Lower leg skin (tissue), 4 donors: ENCODE data around the gene C12orf56. TPM values are rescaled to one million over a fixed set of nuclear protein-coding genes. Genes with fewer than 3 reads are reported as not detected.

Experiments
- DNase-seq, 2 donors: peaks; one replicate each; pipeline ENCODE4 v3.0.0-alpha.2; 2019; ENCODE audit warnings: low spot score in 2 of 2
- H3K4me3 ChIP-seq: fragments of 200-600 bp; sonication (generic); 2 replicates; pipeline ENCODE4 v1.5.1; 2017; ENCODE audit warnings: mild to moderate bottlenecking, low read depth; ENCODE audit not compliant: poor library complexity, severe bottlenecking
- POLR2A ChIP-seq, 2 donors: fragments of 450-650 bp; IDR thresholded peaks; one replicate each; pipeline ENCODE4 v1.6.1; 2016 to 2017; ENCODE audit warnings: antibody characterized with exemption in 2 of 2, mild to moderate bottlenecking in 1 of 2, moderate library complexity in 1 of 2
- whole genome bisulfite sequencing, 2 donors: methylation state at CpG; one replicate each; pipeline ENCODE4 v1.1.5; 2018; 5-methylcytosine and 5-hydroxymethylcytosine counted together
- intact Hi-C: fragments of 100-400 bp; cut with DNase I; formaldehyde crosslinking; loops from one replicate; pipeline ENCODE4 v1.15.0; 2023; ENCODE audit warnings: low total_unique reads
- total RNA-seq, 4 donors: library from RNA; depleted of rRNA; stranded (reverse); fragments of >200 nt; gene quantifications; one replicate each; pipeline ENCODE4 v1.1.0, GENCODE V29; 2016
- TF ChIP-seq, protein P1 (sequence below), 3 donors: fragments of 450-650 bp; IDR thresholded peaks; one replicate each; pipeline ENCODE4 v1.5.1; 2016; ENCODE audit warnings: antibody characterized with exemption in 3 of 3, mild to moderate bottlenecking in 3 of 3, moderate library complexity in 2 of 3

C12orf56 gene, protein sequence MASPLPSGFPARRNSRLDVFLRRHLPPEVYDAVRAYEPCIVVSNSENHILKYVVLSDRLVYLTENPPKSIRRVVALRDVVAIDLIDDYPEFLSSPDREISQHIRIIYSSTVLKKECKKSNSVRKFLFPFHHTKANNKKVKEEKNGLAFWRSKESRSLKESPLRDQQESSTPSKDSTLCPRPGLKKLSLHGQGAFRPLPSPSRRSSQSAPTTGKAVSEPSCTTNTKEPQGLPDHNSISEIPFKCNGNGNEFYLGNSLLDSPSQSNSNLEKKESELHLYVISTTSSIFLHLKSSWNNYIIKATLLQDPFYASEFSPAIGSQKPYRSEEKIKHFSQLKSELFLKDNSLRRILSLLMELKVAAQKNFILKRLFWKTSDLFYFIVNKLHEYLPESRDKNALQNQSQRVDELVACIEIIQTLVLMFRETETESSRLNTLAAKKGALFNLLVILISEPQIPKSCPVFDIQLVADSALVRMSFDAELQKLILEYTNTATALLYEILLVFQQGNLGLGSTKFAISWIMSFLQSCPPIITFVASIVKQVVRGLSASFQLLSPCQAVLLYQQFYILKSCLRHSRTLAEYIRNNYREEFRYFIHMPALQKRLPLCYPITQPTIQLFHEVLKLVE
- 1 to 10 TPM; 1.1 to 7.9 (median 2.1) TPM for total RNA-seq

DNA sequence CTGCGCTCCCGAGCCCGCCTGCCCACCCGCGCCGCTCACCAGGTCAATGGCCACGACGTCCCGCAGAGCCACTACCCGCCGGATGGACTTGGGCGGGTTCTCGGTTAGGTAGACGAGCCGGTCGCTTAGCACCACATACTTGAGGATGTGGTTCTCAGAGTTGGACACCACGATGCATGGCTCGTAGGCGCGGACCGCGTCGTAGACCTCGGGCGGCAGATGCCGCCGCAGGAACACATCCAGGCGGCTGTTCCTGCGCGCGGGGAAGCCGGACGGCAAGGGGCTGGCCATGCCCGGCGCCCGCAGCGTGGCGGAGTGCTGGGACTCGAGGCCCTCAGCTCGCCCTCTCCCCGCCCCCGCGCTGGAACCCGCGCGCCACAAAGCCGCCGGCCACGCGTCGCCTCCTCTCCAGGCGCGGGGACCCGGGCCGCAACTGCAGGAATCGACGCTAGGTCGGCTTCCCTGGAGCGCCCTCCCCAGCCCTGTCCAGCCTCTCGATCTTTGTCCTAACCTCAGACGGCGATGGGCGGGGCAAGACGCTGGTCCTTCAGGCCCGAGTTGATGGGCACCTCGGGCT is at the start of gene C12orf56:
C12orf56 (minus strand) TSS at position 484 of the 577 bp plus-strand sequence; CDS start at position 291, 193 bp downstream.
- intact Hi-C loops, result no loop called here
- H3K4me3 ChIP-seq, result peak within 1 kb of the TSS; percentile 7
- DNase-seq, result no peak
- WGBS, 2 donors, result 2 to 7% methylated on average over 26 to 61 of the region's 66 CpGs
- TF ChIP-seq, protein P1, sequence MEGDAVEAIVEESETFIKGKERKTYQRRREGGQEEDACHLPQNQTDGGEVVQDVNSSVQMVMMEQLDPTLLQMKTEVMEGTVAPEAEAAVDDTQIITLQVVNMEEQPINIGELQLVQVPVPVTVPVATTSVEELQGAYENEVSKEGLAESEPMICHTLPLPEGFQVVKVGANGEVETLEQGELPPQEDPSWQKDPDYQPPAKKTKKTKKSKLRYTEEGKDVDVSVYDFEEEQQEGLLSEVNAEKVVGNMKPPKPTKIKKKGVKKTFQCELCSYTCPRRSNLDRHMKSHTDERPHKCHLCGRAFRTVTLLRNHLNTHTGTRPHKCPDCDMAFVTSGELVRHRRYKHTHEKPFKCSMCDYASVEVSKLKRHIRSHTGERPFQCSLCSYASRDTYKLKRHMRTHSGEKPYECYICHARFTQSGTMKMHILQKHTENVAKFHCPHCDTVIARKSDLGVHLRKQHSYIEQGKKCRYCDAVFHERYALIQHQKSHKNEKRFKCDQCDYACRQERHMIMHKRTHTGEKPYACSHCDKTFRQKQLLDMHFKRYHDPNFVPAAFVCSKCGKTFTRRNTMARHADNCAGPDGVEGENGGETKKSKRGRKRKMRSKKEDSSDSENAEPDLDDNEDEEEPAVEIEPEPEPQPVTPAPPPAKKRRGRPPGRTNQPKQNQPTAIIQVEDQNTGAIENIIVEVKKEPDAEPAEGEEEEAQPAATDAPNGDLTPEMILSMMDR (IDR thresholded peaks at IDR 0.05), result no peak
- no peak for TF ChIP-seq POLR2A (IDR thresholded peaks at IDR 0.05)

DNA sequence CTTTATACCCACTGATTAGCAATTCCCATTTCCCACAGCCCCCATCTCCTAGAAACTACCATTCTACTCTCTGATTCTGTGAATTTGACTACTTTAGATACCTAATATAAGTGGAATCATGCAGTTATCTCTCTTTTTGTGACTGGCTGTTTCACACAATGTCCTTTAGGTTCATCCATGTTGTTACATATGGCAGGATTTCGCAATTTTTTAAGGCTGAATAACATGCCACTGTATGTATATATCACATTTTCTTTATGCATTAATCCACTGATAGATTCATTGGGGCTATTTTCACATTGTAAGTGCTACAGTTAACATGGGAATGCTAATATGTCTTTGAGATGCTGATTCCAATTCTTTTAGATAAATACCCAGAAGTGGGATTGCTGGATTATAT is 49.5 kb upstream of the C12orf56 start:
- TF ChIP-seq POLR2A (IDR thresholded peaks at IDR 0.05), result no peak
- TF ChIP-seq, protein P1 (IDR thresholded peaks at IDR 0.05), result no peak
- no peak overlapping the region for H3K4me3 ChIP-seq
- 91 to 94% methylated on average over 1 of the region's 1 CpG for WGBS, 2 donors
- intact Hi-C loops, result no loop called here
- no peak for DNase-seq

DNA sequence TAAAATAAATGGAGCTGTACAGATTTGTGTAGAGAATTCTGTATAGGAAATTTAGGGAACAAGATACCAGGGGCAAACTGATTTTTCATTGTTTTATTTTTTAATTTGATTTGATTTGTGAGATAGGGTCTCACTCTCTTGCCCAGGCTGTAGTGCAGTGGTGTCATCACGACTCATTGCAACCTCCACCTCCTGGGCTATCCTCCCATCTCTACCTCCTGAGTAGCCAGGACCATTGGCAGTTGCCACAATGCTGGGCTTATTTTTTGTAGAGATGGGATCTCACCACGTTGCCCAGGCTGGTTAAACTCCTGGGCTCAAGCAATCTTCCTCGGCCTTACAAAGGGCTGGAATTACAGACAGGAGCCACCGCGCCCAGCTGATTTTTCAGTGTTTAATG is 43.4 kb upstream of the C12orf56 start:
- DNase-seq, result no peak
- TF ChIP-seq POLR2A (IDR thresholded peaks at IDR 0.05), result no peak
- no peak overlapping the region for H3K4me3 ChIP-seq
- intact Hi-C loops, result no loop called here
- 92% methylated on average over 5 of the region's 5 CpGs for WGBS, 2 donors

DNA sequence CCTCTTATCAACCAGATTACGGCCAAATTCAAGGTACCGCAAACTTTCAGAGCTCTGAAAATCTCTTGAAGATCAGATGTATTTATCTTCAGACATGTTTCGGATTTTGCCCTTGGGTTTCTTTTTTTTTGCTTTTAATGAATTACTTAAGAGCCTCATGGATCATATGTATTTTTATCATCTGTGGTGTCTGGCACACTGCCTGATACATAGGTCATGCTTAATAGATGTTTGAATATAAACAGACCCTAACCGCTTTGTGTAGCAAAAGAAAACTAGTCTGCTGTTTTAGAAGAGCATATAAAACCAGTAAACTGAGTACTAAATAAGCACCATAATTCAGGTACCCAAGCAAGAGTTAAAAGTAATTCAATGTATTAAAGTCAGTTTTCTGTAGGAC is 41.2 kb upstream of the C12orf56 start:
- no peak for TF ChIP-seq POLR2A (IDR thresholded peaks at IDR 0.05)
- TF ChIP-seq, protein P1 (IDR thresholded peaks at IDR 0.05), result no peak
- intact Hi-C loops, result no loop called here
- WGBS, 2 donors, result 92 to 93% methylated on average over 4 of the region's 4 CpGs

DNA sequence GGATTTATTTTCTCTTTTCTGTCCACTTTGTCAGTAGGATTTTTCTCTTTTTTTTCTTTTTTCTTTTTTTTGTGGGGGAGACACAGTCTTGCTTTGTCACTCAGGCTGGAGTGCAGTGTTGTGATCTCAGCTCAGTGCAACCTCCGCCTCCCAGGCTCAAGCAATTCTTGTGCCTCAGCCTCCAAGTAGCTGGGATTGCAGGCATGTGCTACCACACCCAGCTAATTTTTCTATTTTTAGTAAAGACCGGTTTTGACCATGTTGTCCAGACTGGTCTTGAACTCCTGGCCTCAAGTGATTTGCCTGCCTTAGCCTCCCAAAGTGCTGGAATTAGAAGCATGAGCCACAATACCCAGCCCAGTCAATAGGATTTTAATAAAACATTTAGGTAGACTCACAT is 40.3 kb upstream of the C12orf56 start:
- 54 to 57% methylated on average over 2 of the region's 2 CpGs for WGBS, 2 donors
- no peak for DNase-seq
- TF ChIP-seq POLR2A (IDR thresholded peaks at IDR 0.05), result no peak
- TF ChIP-seq, protein P1 (IDR thresholded peaks at IDR 0.05), result no peak
- intact Hi-C loops, result no loop called here
- H3K4me3 ChIP-seq, result no peak overlapping the region

More for the DNA sequence above, 41.2 kb upstream of the C12orf56 start:
- no peak overlapping the region for H3K4me3 ChIP-seq
- DNase-seq, result no peak

DNA sequence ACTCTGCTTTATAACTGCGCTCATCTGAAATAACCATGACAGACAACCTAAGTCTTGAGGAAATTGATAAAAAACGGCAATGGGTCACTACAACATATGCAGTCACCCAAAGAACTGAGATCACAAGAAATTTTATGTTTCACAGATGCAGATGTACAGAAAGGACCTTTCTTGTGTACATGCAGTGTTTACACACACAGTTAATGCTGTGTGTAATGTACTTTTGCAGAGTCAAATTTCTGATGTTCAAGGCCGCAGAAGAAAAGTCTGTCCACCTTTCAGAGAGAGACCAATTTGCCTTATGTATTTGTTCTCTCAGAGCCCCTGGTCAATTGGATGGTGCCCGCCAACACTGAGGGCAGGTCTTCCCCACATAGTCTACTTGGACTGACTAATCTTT is 38.4 kb upstream of the C12orf56 start:
- WGBS, 2 donors, result 84 to 95% methylated on average over 4 of the region's 4 CpGs
- intact Hi-C loops, result no loop called here
- H3K4me3 ChIP-seq, result no peak overlapping the region
- DNase-seq, result no peak
- TF ChIP-seq POLR2A (IDR thresholded peaks at IDR 0.05), result no peak
- TF ChIP-seq, protein P1 (IDR thresholded peaks at IDR 0.05), result no peak
